MM.1S (cell line): Measurements from ENCODE around the gene PRPF19.
A peak's percentile ranks its signal among the peaks of the same experiment; 100 is the strongest.

Source experiments
- DNase-seq: peaks from one replicate; pipeline ENCODE4 v3.0.0-alpha.2; 2015
- H2AFZ ChIP-seq: fragments of 300-600 bp; sonication (generic); 2 replicates; pipeline ENCODE4 v1.6.0; 2016; ENCODE audit warnings: antibody characterized with exemption, low read length
- H3F3A ChIP-seq: fragments of 300-600 bp; sonication (generic); 2 replicates; pipeline ENCODE4 v1.6.1; 2016; ENCODE audit warnings: mild to moderate bottlenecking, antibody characterized with exemption, low read length, moderate library complexity, mixed read lengths; ENCODE audit not compliant: insufficient read depth
- H3K27ac ChIP-seq: fragments of 300-600 bp; sonication (generic); 2 replicates; pipeline ENCODE4 v1.5.1; 2016; ENCODE audit warnings: mild to moderate bottlenecking, low read length
- H3K27me3 ChIP-seq: fragments of 300-600 bp; sonication (generic); replicated peaks from 2 replicates; pipeline ENCODE4 v1.6.0; 2016; ENCODE audit warnings: low read length; ENCODE audit not compliant: insufficient read depth
- H3K36me3 ChIP-seq: fragments of 300-600 bp; sonication (generic); replicated peaks from 2 replicates; pipeline ENCODE4 v1.6.1; 2016; ENCODE audit warnings: mild to moderate bottlenecking, low read length, mixed read lengths; ENCODE audit not compliant: insufficient read depth
- H3K4me1 ChIP-seq: fragments of 300-600 bp; sonication (generic); 2 replicates; pipeline ENCODE4 v1.6.1; 2016; ENCODE audit warnings: low read length, mixed read lengths
- H3K4me2 ChIP-seq: fragments of 300-600 bp; sonication (generic); 2 replicates; pipeline ENCODE4 v1.6.0; 2016; ENCODE audit warnings: low read depth, low read length
- H3K4me3 ChIP-seq: fragments of 300-600 bp; sonication (generic); 2 replicates; pipeline ENCODE4 v1.5.1; 2016; ENCODE audit warnings: low read length, mixed read lengths
- H3K79me2 ChIP-seq: fragments of 300-600 bp; sonication (generic); 2 replicates; pipeline ENCODE4 v1.6.1; 2016; ENCODE audit warnings: mixed run types, low read length, mixed read lengths
- H3K9ac ChIP-seq: fragments of 300-600 bp; sonication (generic); 2 replicates; pipeline ENCODE4 v1.6.1; 2016; ENCODE audit warnings: low read length, mixed read lengths
- H3K9me2 ChIP-seq: fragments of 300-600 bp; sonication (generic); replicated peaks from 2 replicates; pipeline ENCODE4 v1.6.1; 2016; ENCODE audit warnings: mild to moderate bottlenecking, low read length, mixed read lengths; ENCODE audit not compliant: insufficient read depth
- H3K9me3 ChIP-seq: fragments of 300-600 bp; sonication (generic); replicated peaks from 2 replicates; pipeline ENCODE4 v1.6.1; 2016; ENCODE audit warnings: mild to moderate bottlenecking, low read length, mixed read lengths; ENCODE audit not compliant: insufficient read depth
- H4K20me1 ChIP-seq: fragments of 300-600 bp; sonication (generic); 2 replicates; pipeline ENCODE4 v1.6.1; 2016; ENCODE audit warnings: mild to moderate bottlenecking, low read length, moderate library complexity, mixed read lengths; ENCODE audit not compliant: insufficient read depth
- CTCF ChIP-seq: fragments of 300-600 bp; sonication (generic); IDR thresholded peaks from 2 replicates; pipeline ENCODE4 v1.5.1; 2016; ENCODE audit warnings: antibody characterized with exemption, low read length, mixed read lengths
- EZH2 ChIP-seq: fragments of 300-600 bp; sonication (generic); optimal IDR thresholded peaks from 2 replicates; pipeline ENCODE3; 2017; ENCODE audit warnings: low read depth, mild to moderate bottlenecking, antibody characterized with exemption, low read length, mixed read lengths
- EZH2phosphoT487 ChIP-seq: fragments of 300-600 bp; sonication (generic); IDR thresholded peaks from 2 replicates; pipeline ENCODE4 v1.6.1; 2018; ENCODE audit warnings: antibody characterized with exemption, low read length

PRPF19 gene

GRCh38 chr11:60860943-60861342 is 45.4 kb downstream of the PRPF19 start:
- TF ChIP-seq CTCF, result no peak
- TF ChIP-seq EZH2, result no peak
- TF ChIP-seq EZH2phosphoT487, result no peak
- Histone ChIP-seq H3K9ac (no peak overlapping the region), H3K9me2 (no peaks in the 10 kb centered on the region), H3K79me2 (no peaks in the 10 kb centered on the region), H3K4me2 (no peak overlapping the region), H2AFZ (no peak overlapping the region), H3K9me3 (no peaks in the 10 kb centered on the region), H3K4me1 (peaks cover 18% of the 10 kb centered on the region), H3F3A (no peaks in the 10 kb centered on the region), H3K27me3 (no peaks in the 10 kb centered on the region), H3K27ac (no peak overlapping the region), H4K20me1 (no peaks in the 10 kb centered on the region), H3K36me3 (no peaks in the 10 kb centered on the region), H3K4me3 (no peak overlapping the region)
- DNase-seq, result no peak

- H3K27me3 ChIP-seq, result no peaks in the 10 kb centered on the region
- H3K4me1 ChIP-seq, result peaks cover 9% of the 10 kb centered on the region; the same call in 1 of the 2 replicates
- DNase-seq, result no peak
- H3K9me3 ChIP-seq, result no peaks in the 10 kb centered on the region
- H2AFZ ChIP-seq, result no peak overlapping the region
- no peak for TF ChIP-seq EZH2
- TF ChIP-seq EZH2phosphoT487, result no peak
- TF ChIP-seq CTCF, result no peak
- H3K4me2 ChIP-seq, result no peak overlapping the region
- H3K9me2 ChIP-seq, result no peaks in the 10 kb centered on the region
- H3K4me3 ChIP-seq, result no peak overlapping the region
- 0 out of 2 replicates have a peak, but pooled peaks cover 6% of the 10 kb centered on the region for H3F3A ChIP-seq
- H3K36me3 ChIP-seq, result no peaks in the 10 kb centered on the region
- no peaks in the 10 kb centered on the region for H3K79me2 ChIP-seq
- H3K9ac ChIP-seq, result no peak overlapping the region
- no peaks in the 10 kb centered on the region for H4K20me1 ChIP-seq
- no peak overlapping the region for H3K27ac ChIP-seq
These were observed 46.7 kb downstream of the PRPF19 start for GRCh38 chr11:60859616-60860250.

- no peak for TF ChIP-seq EZH2
- TF ChIP-seq EZH2phosphoT487, result no peak
- no peak for TF ChIP-seq CTCF
- H3K4me3 ChIP-seq, result no peak overlapping the region
- DNase-seq, result no peak
- H3K36me3 ChIP-seq, result no peaks in the 10 kb centered on the region
- no peaks in the 10 kb centered on the region for H3K79me2 ChIP-seq
- no peaks in the 10 kb centered on the region for H4K20me1 ChIP-seq
- H3K4me1 ChIP-seq, result peaks cover 9% of the 10 kb centered on the region; the same call in 1 of the 2 replicates
- H3K9me2 ChIP-seq, result no peaks in the 10 kb centered on the region
- H3K27me3 ChIP-seq, result no peaks in the 10 kb centered on the region
- no peaks in the 10 kb centered on the region for H3K9me3 ChIP-seq
- H2AFZ ChIP-seq, result peak overlapping the region; percentile 35; the same call in 1 of the 2 replicates
- H3K9ac ChIP-seq, result no peak overlapping the region
- H3K27ac ChIP-seq, result no peak overlapping the region
- H3F3A ChIP-seq, result peaks cover 13% of the 10 kb centered on the region
- H3K4me2 ChIP-seq, result no peak overlapping the region
These were observed 47.5 kb downstream of the PRPF19 start for GRCh38 chr11:60858731-60859464.
